ENCODE results near the gene CCDC87. TPM values are rescaled to one million over a fixed set of nuclear protein-coding genes. Genes with fewer than 3 reads are reported as not detected.
A peak's percentile ranks its signal among the peaks of the same experiment; 100 is the strongest.

CCDC87 gene
- total and polyA plus RNA-seq, 2 experiments from 2014 or later, result 0.11 to 0.40 TPM

DNA sequence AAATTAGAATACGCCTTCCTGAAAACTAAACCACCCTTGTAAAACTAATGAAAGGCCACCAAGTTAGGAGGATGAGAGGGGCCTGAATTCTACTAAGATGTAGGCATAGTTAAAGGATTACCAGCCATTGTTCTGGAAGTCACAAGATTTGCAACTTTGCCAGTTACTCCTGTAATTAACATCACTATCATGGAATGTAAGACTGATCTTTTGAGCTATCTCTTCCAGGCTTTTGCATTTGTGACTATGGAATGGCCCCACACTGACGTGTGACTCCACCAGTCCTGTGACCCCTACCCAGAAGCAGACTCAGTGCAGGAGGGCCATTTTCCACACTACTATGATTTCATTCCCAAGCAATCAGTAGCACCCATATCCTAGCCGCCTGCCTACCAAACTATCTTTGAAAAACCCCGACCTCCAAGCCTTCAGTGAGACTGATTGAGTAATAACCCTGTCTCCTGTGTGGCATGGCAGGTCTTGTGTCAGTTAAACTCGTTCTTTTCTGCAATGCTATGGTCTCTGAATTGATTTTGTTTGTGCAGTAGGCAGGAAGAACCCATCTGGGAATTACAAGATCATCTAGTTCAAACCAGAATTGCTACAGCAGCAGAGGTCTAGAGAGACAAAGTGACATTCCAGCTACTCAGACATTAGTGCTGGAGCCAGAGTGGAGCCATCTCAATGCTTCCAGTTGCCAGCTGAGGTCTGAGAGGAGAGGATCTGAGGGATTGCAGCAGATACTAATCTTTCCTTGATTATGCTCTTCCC, 22.6 kb downstream of the CCDC87 start:
- no peaks in the 10 kb centered on the region for H3K36me3 ChIP-seq (ENCODE audit: low read depth)
- no peak overlapping the region for H3K4me2 ChIP-seq (ENCODE audit: unreplicated experiment)
- no peak overlapping the region for H3K4me3 ChIP-seq
- no peak overlapping the region for H3K27ac ChIP-seq
- H3K4me1 ChIP-seq (ENCODE audit: insufficient read depth), result peaks cover 2% of the 10 kb centered on the region; the same call in 1 of the 2 replicates
- TF ChIP-seq EZH2phosphoT487 (IDR thresholded peaks at IDR 0.05; ENCODE audit: insufficient read depth, low read depth), result no peak
- no peak for TF ChIP-seq EZH2 (IDR thresholded peaks at IDR 0.05; ENCODE audit: insufficient read depth, poor library complexity, severe bottlenecking)
- no peaks in the 10 kb centered on the region for H3K9me3 ChIP-seq (ENCODE audit: low read depth)
- H3K27me3 ChIP-seq (replicated peaks; ENCODE audit: insufficient read depth), result 0 out of 2 replicates have a peak, but pooled peaks cover 3% of the 10 kb centered on the region
- H4K20me1 ChIP-seq (ENCODE audit: insufficient read depth), result no peaks in the 10 kb centered on the region
- in situ Hi-C loops (cut with MboI), result no loop called here
- H3K79me2 ChIP-seq (ENCODE audit: insufficient read depth), result no peaks in the 10 kb centered on the region
- H2AFZ ChIP-seq, result no peak overlapping the region
- 41 to 45% methylated on average over 5 of the region's 5 CpGs for WGBS, 2 experiments (ENCODE audit: low coverage in 1 of 2, low lambda C conversion rate in 2 of 2, missing lambda C conversion rate in 2 of 2)
- H3K9me2 ChIP-seq (ENCODE audit: insufficient read depth), result no peaks in the 10 kb centered on the region
- H3K9ac ChIP-seq, result no peak overlapping the region
- DNase-seq, result no peak
- H3F3A ChIP-seq (ENCODE audit: insufficient read depth), result no peaks in the 10 kb centered on the region

GRCh38 chr11:66569076-66569475, 23.8 kb downstream of the CCDC87 start:
- Histone ChIP-seq H3K4me3 (no peak overlapping the region; the same call in 1 of the 2 replicates), H2AFZ (peak overlapping the region; percentile 79), H3K4me1 (ENCODE audit: insufficient read depth) (peaks cover 2% of the 10 kb centered on the region; the same call in 1 of the 2 replicates), H3F3A (ENCODE audit: insufficient read depth) (no peaks in the 10 kb centered on the region), H3K27me3 (replicated peaks; ENCODE audit: insufficient read depth) (0 out of 2 replicates have a peak, but pooled peaks cover under 1% of the 10 kb centered on the region), H3K79me2 (ENCODE audit: insufficient read depth) (no peaks in the 10 kb centered on the region), H3K9ac (no peak overlapping the region), H3K9me2 (ENCODE audit: insufficient read depth) (no peaks in the 10 kb centered on the region), H4K20me1 (ENCODE audit: insufficient read depth) (no peaks in the 10 kb centered on the region), H3K27ac (no peak overlapping the region), H3K36me3 (ENCODE audit: low read depth) (no peaks in the 10 kb centered on the region), H3K9me3 (ENCODE audit: low read depth) (no peaks in the 10 kb centered on the region), H3K4me2 (ENCODE audit: unreplicated experiment) (no peak overlapping the region)
- in situ Hi-C loops (cut with MboI), result no loop called here
- WGBS, 2 experiments (ENCODE audit: low coverage in 1 of 2, low lambda C conversion rate in 2 of 2, missing lambda C conversion rate in 2 of 2), result 68 to 71% methylated on average over 7 of the region's 7 CpGs
- DNase-seq, result no peak
- TF ChIP-seq EZH2phosphoT487 (IDR thresholded peaks at IDR 0.05; ENCODE audit: insufficient read depth, low read depth) (no peak), EZH2 (IDR thresholded peaks at IDR 0.05; ENCODE audit: insufficient read depth, poor library complexity, severe bottlenecking) (no peak)

GRCh38 chr11:66568124-66568916, 24.5 kb downstream of the CCDC87 start, which contains the start of gene CTSF:
Gene CTSF (minus strand): TSS chr11:66568606. CDS start chr11:66568486, 120 bp downstream.
- Histone ChIP-seq H3K27ac (no peak within 1 kb of the TSS), H4K20me1 (ENCODE audit: insufficient read depth) (no peaks in the 10 kb centered on the region), H3K4me3 (peak within 1 kb of the TSS; percentile 63), H3K27me3 (replicated peaks; ENCODE audit: insufficient read depth) (no peaks in the 10 kb centered on the region), H3K79me2 (ENCODE audit: insufficient read depth) (no peaks in the 10 kb centered on the region), H3K9ac (peak within 1 kb of the TSS; percentile 68), H2AFZ (peak within 1 kb of the TSS; percentile 79), H3K9me2 (ENCODE audit: insufficient read depth) (no peaks in the 10 kb centered on the region), H3K36me3 (ENCODE audit: low read depth) (no peaks in the 10 kb centered on the region), H3K9me3 (ENCODE audit: low read depth) (no peaks in the 10 kb centered on the region), H3F3A (ENCODE audit: insufficient read depth) (no peaks in the 10 kb centered on the region), H3K4me1 (ENCODE audit: insufficient read depth) (no peaks in the 10 kb centered on the region), H3K4me2 (ENCODE audit: unreplicated experiment) (peak within 1 kb of the TSS; percentile 78)
- whole genome bisulfite sequencing, 2 experiments (ENCODE audit: low coverage in 1 of 2, low lambda C conversion rate in 2 of 2, missing lambda C conversion rate in 2 of 2), result 4 to 5% methylated on average over 44 to 53 of the region's 77 CpGs
- in situ Hi-C loops (cut with MboI), result no loop called here
- peak; percentile 89 for DNase-seq
- no peak for TF ChIP-seq EZH2 (IDR thresholded peaks at IDR 0.05; ENCODE audit: insufficient read depth, poor library complexity, severe bottlenecking)
- TF ChIP-seq EZH2phosphoT487 (IDR thresholded peaks at IDR 0.05; ENCODE audit: insufficient read depth, low read depth), result no peak

DNA sequence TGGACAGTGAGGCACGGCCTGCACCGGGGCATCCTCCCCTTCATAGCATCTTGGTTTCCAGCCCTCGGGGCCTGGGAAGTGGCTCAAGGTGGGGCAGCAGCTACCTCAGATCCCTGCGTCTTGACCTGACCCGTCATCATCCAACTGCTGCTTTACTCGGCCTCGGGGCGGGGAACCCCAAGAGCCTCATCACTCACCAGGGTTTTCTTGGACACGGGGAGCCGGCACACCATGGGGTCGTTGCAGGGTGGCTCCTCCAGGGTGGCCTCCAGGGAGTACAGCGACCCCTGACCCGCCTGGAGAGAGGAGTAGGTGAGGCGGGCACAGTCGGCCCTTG, 25.1 kb downstream of the CCDC87 start:
- Histone ChIP-seq H3K9me2 (ENCODE audit: insufficient read depth) (no peaks in the 10 kb centered on the region), H3K27ac (no peak overlapping the region), H3K79me2 (ENCODE audit: insufficient read depth) (no peaks in the 10 kb centered on the region), H3K36me3 (ENCODE audit: low read depth) (no peaks in the 10 kb centered on the region), H3F3A (ENCODE audit: insufficient read depth) (no peaks in the 10 kb centered on the region), H3K4me3 (peak overlapping the region; percentile 63), H2AFZ (peak overlapping the region; percentile 79), H3K9me3 (ENCODE audit: low read depth) (no peaks in the 10 kb centered on the region), H3K4me2 (ENCODE audit: unreplicated experiment) (peak overlapping the region; percentile 78), H3K9ac (peak overlapping the region; percentile 68), H4K20me1 (ENCODE audit: insufficient read depth) (no peaks in the 10 kb centered on the region), H3K27me3 (replicated peaks; ENCODE audit: insufficient read depth) (no peaks in the 10 kb centered on the region), H3K4me1 (ENCODE audit: insufficient read depth) (no peaks in the 10 kb centered on the region)
- TF ChIP-seq EZH2phosphoT487 (IDR thresholded peaks at IDR 0.05; ENCODE audit: insufficient read depth, low read depth) (no peak), EZH2 (IDR thresholded peaks at IDR 0.05; ENCODE audit: insufficient read depth, poor library complexity, severe bottlenecking) (no peak)
- in situ Hi-C loops (cut with MboI), result no loop called here
- WGBS, 2 experiments (ENCODE audit: low coverage in 1 of 2, low lambda C conversion rate in 2 of 2, missing lambda C conversion rate in 2 of 2), result 29 to 35% methylated on average over 15 of the region's 15 CpGs
- DNase-seq, result no peak
